Activated CD8-positive, alpha-beta memory T cell treated with anti-CD3 and anti-CD28 coated beads, Interleukin-2, amount 50 U/mL, for 24 hours (primary cell): Measurements from ENCODE around the gene AIF1.

Experiments used
- DNase-seq: peaks from one replicate; pipeline ENCODE4 v3.0.0-alpha.2; 2020; ENCODE audit errors: extremely low read depth

The AIF1 gene

DNA sequence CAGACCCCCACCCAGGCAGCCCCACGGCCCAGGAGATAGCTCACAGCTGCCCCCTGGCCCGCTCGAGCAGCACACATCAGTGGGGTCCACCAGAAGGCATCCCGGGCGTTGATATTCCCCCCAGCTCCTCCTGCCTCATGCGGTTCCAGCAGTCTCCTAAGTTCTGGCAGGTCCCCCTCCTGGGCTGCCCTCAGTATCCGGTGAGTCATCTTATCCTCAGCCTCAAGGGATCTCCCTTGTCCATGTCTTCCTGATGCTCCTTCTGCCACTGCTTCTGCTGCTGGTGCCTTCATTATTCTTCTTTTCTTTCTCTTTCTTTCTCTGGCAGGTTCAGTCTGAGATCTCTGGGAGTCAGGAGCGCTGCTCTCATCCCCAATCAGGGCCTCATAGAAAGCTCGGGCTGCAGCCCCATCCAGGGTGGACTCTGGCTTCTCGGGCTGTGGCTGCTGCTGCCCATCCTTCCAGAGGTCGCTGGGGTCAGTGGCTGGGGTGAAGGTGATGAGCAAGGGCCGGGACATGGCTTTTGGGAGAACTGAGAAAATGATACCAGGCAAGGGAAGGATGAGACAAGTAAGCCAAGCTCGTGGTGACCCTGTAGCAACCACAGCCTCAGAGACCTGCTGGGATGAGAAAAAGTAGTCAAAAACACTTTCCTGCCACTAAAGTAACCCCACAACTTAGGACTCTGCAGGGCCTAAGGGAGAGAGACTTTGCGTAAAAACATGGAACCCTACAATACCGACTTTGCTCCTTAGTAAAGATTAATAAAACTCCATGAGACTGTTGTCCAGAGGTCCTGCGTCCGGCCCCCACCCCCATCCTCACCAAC is 49.1 kb downstream of the AIF1 start:
- no peak for DNase-seq

DNA sequence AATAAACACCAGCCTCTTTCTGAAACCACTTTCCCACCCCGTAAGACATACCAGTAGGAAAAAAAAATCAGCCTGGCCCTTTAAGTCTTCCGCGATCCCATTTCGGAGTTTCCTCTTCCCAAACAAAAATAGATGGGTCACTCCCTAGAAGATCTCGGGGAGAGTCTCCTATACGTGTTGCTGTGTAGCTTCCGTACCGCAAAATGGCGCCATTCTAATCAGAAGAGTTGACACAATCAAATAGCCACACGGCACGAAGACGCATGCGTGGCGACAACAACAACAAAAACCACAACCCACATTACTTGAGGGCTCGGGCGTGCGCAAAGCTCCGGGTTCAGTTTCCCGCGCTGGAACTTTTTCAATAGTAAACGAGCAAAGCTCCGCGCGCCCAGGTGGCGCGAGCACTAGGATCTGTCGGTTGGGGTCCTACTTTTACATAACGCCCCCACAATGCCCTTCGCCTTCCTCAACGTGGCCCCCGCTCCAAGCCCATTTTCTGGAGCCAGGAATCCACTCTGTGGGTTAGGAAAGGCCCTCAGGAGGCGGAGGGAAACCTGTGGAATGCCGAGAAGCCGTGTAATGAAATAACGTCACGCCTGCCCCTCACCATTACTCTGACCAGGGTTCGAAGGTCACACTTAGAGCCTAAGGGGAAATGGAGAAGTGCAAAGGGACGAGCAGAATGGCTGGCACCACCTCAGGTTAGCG is 49.9 kb downstream of the AIF1 start, which contains the start of gene GPANK1:
GPANK1 (minus strand) TSS at position 208 of the 711 bp plus-strand sequence. CDS start 519 bp downstream, outside the sequence.
- DNase-seq: peak; percentile 81

DNA sequence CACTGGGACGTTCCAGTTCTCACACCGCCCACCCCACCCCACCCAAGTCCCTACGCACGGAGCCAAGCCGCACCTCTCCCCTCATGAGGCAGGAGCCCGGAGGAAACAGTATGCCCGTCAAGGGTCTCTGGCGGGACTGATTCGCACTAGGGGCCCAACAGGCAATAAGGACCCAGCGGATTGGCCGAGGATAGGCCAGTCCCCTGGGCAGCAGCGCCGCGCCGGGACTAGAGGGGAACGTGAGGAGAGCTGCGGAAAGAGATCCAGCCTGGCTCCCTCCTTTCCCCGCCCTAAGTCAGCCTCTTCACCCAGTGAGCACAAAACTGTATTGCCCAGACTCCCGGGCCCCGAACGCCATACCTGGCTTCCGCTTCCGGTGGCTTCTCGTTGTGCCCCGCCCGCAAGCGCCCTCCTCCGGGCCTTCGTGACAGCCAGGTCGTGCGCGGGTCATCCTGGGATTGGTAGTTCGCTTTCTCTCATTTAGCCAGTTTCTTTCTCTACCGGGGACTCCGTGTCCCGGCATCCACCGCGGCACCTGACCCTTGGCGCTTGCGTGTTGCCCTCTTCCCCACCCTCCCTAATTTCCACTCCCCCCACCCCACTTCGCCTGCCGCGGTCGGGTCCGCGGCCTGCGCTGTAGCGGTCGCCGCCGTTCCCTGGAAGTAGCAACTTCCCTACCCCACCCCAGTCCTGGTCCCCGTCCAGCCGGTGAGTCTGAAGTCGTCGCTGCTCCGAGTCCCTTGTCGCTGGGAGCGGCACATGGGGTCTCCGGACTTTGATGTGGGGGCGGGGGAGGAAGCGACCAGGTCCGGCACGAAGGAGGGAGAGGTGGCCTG is 50.7 kb downstream of the AIF1 start, which contains the start of gene CSNK2B:
CSNK2B (plus strand) TSS at position 580 of the 836 bp plus-strand sequence. CDS start 752 bp downstream, outside the sequence.
- DNase-seq: peak; percentile 95

DNA sequence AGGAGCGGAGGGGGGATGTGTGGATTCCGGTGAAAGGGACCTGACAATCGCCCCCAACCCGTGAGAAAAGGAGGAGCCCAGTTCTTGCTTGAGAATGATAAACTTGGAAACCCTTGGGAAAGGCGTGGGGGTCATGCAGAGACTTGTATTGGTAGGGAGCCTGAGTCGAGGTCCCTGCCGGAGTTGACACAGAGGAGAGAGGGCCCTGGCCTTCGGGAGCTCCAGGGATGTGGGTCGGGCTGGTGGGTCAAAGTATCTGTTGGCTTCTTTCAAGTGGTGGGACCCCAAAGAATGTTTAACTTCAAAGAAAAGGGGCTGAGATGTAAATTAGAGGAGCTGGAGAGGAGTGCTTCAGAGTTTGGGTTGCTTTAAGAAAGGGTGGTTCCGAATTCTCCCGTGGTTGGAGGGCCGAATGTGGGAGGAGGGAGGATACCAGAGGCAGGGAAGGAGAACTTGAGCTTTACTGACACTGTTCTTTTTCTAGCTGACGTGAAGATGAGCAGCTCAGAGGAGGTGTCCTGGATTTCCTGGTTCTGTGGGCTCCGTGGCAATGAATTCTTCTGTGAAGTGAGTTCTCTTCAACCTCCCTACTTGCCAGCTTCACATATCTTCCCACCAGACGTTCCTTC is 51.4 kb downstream of the AIF1 start:
- no peak for DNase-seq
